B cell (primary cell): ENCODE data around the gene NFASC.

ENCODE experiments used
- EZH2 ChIP-seq: IDR thresholded peaks from 2 replicates; pipeline ENCODE4 v1.6.1; 2012; ENCODE audit warnings: borderline replicate concordance, low read depth, mild to moderate bottlenecking, moderate library complexity, low read length; ENCODE audit not compliant: insufficient read depth, poor library complexity, severe bottlenecking
- TF ChIP-seq, protein P1 (sequence below): fragments of 200-600 bp; IDR thresholded peaks from one replicate; pipeline ENCODE4 v1.8.0; 2022; ENCODE audit warnings: antibody characterized with exemption, mild to moderate bottlenecking

DNA sequence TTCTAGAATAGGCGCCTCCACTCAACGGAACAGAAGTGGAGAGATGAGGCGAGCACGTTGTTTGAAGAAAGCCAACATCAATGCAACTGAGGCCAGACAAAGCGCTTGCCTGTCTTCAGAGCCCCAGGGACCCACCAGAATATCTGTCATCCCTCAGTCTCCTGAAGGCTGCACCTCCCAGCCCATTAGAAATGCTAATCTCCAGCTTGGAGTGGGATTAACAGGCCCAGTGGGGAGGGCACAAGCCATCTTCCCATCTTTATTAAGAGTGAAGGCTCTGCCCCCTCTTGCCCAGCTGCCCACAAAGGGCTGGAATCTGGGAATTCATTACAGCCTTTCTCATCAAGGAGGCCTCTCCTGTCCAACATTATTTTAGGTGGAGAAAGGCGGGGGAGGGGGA is 155.5 kb downstream of the NFASC start:
- TF ChIP-seq, protein P1, sequence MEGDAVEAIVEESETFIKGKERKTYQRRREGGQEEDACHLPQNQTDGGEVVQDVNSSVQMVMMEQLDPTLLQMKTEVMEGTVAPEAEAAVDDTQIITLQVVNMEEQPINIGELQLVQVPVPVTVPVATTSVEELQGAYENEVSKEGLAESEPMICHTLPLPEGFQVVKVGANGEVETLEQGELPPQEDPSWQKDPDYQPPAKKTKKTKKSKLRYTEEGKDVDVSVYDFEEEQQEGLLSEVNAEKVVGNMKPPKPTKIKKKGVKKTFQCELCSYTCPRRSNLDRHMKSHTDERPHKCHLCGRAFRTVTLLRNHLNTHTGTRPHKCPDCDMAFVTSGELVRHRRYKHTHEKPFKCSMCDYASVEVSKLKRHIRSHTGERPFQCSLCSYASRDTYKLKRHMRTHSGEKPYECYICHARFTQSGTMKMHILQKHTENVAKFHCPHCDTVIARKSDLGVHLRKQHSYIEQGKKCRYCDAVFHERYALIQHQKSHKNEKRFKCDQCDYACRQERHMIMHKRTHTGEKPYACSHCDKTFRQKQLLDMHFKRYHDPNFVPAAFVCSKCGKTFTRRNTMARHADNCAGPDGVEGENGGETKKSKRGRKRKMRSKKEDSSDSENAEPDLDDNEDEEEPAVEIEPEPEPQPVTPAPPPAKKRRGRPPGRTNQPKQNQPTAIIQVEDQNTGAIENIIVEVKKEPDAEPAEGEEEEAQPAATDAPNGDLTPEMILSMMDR: no peak
- TF ChIP-seq EZH2: no peak
